Muscle of leg (tissue), 11 donors: ENCODE measurements around the gene CDKAL1. TPM values are rescaled to one million over a fixed set of nuclear protein-coding genes. Genes with fewer than 3 reads are reported as not detected.
"Not testable (repeated sequence)": the region's sequence is repeated elsewhere in the genome, so short reads cannot be mapped to it uniquely, and the experiment has no call there.

Source experiments
- DNase-seq: peaks from one replicate; pipeline ENCODE4 v3.0.0; 2013
- H3K27ac ChIP-seq: one replicate; pipeline ENCODE4 v1.5.1; 2013; ENCODE audit warnings: mild to moderate bottlenecking, low read length, control low read depth
- H3K27me3 ChIP-seq: one replicate; pipeline ENCODE4 v1.6.1; 2013; ENCODE audit warnings: low read length; ENCODE audit not compliant: control insufficient read depth, insufficient read depth
- H3K36me3 ChIP-seq: one replicate; pipeline ENCODE4 v1.6.1; 2013; ENCODE audit warnings: low read length; ENCODE audit not compliant: control insufficient read depth, insufficient read depth
- H3K4me1 ChIP-seq: one replicate; pipeline ENCODE4 v1.6.1; 2013; ENCODE audit warnings: low read length; ENCODE audit not compliant: control insufficient read depth, insufficient read depth
- H3K4me3 ChIP-seq: one replicate; pipeline ENCODE4 v1.5.1; 2013; ENCODE audit warnings: low read length, control low read depth
- H3K9me3 ChIP-seq: replicated peaks from 2 replicates; pipeline ENCODE4 v1.6.1; 2013; ENCODE audit warnings: low read depth, low read length; ENCODE audit not compliant: control insufficient read depth
- WGBS: methylation state at CpG from one replicate; pipeline ENCODE4 v1.1.5; 2013; ENCODE audit warnings: missing lambda C conversion rate; ENCODE audit not compliant: insufficient coverage; 5-methylcytosine and 5-hydroxymethylcytosine counted together
- polyA plus RNA-seq, 8 donors: library from polyadenylated mRNA; unstranded; fragments of 120-200 nt; gene quantifications; one replicate each; pipeline versions ENCODE4 v1.2.1 to v1.2.3, GENCODE V29; 2013; ENCODE audit warnings: inconsistent platforms in 1 of 8, low replicate concordance in 1 of 8; ENCODE audit not compliant: insufficient read length in 8 of 8, insufficient read depth in 1 of 8
- total RNA-seq: library from RNA; stranded (reverse); fragments of 120-200 nt; gene quantifications from one replicate; pipeline ENCODE4 v1.2.4, GENCODE V29; 2013

Gene CDKAL1
- total and polyA plus RNA-seq, 9 donors: 11.0 to 23.6 (median 13.0) TPM

DNA sequence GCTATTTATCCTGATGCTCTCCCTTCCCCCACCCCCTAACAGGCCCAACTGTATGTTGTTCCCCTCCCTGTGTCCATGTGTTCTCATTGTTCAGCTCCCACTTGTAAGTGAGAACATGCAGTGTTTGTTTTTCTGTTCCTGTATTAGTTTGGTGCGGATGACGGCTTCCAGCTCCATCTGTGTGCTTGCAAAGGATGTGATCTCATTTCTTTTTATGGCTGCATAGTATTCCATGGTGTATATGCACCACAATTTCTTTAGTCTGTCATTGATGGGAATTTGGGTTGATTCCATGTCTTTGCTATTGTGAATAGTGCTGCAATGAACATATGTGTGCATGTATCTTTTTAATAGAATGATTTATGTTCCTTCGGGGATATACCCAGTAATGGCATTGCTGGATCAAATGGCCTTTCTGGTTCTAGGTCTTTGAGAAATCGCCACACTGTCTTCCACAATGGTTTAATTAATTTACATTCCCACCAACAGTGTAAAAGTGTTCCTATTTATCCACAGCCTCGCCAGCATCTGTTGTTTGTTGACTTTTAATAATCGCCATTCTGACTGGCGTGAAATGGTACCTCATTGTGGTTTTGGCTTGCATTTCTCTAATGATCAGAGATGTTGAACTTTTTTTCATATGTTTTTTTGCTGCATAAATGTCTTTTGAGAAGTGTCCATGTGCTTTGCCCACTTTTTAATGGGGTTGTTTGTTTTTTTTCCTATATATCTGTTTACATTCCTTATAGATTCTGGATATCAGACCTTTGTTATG, 115.6 kb downstream of the CDKAL1 start:
- H3K9me3 ChIP-seq, H3K4me1 ChIP-seq, H3K27ac ChIP-seq, DNase-seq, H3K27me3 ChIP-seq, H3K36me3 ChIP-seq, H3K4me3 ChIP-seq: not testable (repeated sequence)
- 100% methylated on average over 1 of the region's 7 CpGs for WGBS

- Histone ChIP-seq H3K9me3 (no peaks in the 10 kb centered on the region), H3K27ac (no peak overlapping the region), H3K4me1 (no peaks in the 10 kb centered on the region), H3K36me3 (peaks cover 3% of the 10 kb centered on the region), H3K27me3 (no peaks in the 10 kb centered on the region), H3K4me3 (no peak overlapping the region)
- no peak for DNase-seq
- WGBS: 100% methylated on average over 1 of the region's 8 CpGs
Measured at GRCh38 chr6:20652299-20653084, 118.2 kb downstream of the CDKAL1 start.

GRCh38 chr6:20653085-20653479, 118.8 kb downstream of the CDKAL1 start:
- Histone ChIP-seq H3K27me3 (no peaks in the 10 kb centered on the region), H3K9me3 (no peaks in the 10 kb centered on the region), H3K36me3 (peaks cover 3% of the 10 kb centered on the region), H3K4me1 (no peaks in the 10 kb centered on the region), H3K27ac (no peak overlapping the region), H3K4me3 (no peak overlapping the region)
- no peak for DNase-seq
- WGBS: 100% methylated on average over 2 of the region's 4 CpGs

DNA sequence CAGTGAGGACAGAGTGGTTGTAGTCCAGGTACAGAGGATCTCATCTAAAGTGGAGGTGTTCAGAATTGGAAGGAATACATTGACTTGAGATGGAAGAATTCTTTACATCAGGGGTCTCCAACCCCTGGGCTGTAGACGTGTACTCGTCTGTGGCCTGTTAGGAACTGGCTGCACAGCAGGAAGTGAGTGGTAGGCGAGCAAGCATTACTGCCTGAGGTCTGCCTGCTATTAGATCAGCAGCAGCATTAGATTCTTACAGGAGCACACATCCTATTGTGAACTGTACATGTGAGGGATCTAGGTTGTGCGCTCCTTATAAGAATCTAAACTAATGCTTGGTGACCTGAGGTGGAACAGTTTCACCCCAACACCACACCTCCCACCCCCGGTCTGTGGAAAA, 121.1 kb downstream of the CDKAL1 start:
- WGBS: no CpG with 5 or more reads among the region's 5 CpGs
- H3K36me3 ChIP-seq: no peaks in the 10 kb centered on the region

DNA sequence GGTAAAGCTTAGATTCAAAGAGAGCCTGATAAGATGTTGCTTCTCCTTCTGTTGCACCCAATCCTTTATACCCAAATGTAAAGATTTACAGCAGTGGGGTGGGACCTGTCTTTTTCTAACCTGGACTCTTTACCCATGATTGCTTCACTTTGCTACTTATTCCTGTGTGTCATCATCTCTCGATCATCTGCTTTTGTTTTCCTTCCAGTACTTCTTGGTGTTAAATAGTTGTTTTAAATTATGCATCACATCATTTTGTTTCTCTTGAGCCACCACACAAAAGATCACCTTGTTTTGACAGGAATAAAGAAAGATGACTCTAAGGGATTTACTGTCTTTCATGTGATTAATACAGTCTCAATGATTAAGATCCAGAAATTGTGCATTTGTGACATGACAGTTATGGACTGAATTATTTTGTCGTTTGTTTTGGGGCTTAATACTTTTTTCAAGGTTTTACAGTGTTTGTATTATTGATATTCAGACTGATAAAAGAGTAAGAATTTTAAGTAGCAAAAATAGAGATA, 123.1 kb downstream of the CDKAL1 start:
- H3K27ac ChIP-seq: no peak overlapping the region
- H3K4me1 ChIP-seq: peaks cover under 1% of the 10 kb centered on the region
- no peaks in the 10 kb centered on the region for H3K36me3 ChIP-seq
- H3K4me3 ChIP-seq: no peak overlapping the region
- H3K9me3 ChIP-seq: no peaks in the 10 kb centered on the region
- no CpG with 5 or more reads among the region's 2 CpGs for WGBS
- DNase-seq: no peak
- no peaks in the 10 kb centered on the region for H3K27me3 ChIP-seq

More for the DNA sequence above, 121.1 kb downstream of the CDKAL1 start:
- no peaks in the 10 kb centered on the region for H3K27me3 ChIP-seq
- no peaks in the 10 kb centered on the region for H3K4me1 ChIP-seq
- no peak overlapping the region for H3K27ac ChIP-seq
- no peaks in the 10 kb centered on the region for H3K9me3 ChIP-seq
- H3K4me3 ChIP-seq: no peak overlapping the region
- no peak for DNase-seq

- Histone ChIP-seq H3K36me3 (no peaks in the 10 kb centered on the region), H3K4me3 (no peak overlapping the region), H3K9me3 (no peaks in the 10 kb centered on the region), H3K4me1 (peaks cover 2% of the 10 kb centered on the region), H3K27ac (no peak overlapping the region), H3K27me3 (no peaks in the 10 kb centered on the region)
- no CpG with 5 or more reads among the region's 2 CpGs for WGBS
- no peak for DNase-seq
Measured at GRCh38 chr6:20658053-20658452, 123.8 kb downstream of the CDKAL1 start.

- Histone ChIP-seq H3K27me3 (no peaks in the 10 kb centered on the region), H3K4me1 (peaks cover 2% of the 10 kb centered on the region), H3K9me3 (no peaks in the 10 kb centered on the region), H3K4me3 (no peak overlapping the region), H3K36me3 (no peaks in the 10 kb centered on the region), H3K27ac (no peak overlapping the region)
- no peak for DNase-seq
- WGBS: 100% methylated on average over 2 of the region's 5 CpGs
Measured at GRCh38 chr6:20658516-20658915, 124.3 kb downstream of the CDKAL1 start.

DNA sequence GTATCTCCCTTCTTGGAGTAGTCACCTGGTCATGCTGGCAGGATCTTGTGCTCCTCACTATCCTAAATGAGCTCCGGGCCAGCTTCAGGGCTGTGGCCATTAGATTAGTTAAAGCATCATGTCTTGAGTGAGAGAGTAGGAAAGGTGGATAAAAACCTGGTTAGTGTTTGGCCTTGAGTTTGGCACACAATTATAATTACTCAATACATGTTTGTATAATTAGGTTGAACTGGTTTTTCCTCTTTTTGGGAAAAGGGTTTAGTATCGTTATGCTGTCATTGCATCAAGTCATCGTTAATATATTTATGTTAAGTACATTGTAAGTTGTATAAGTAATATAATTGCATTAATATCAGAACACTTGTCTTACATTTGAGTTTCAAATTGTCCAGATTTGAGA, 126.3 kb downstream of the CDKAL1 start:
- H3K9me3 ChIP-seq: no peaks in the 10 kb centered on the region
- no peaks in the 10 kb centered on the region for H3K36me3 ChIP-seq
- H3K4me3 ChIP-seq: no peak overlapping the region
- H3K27me3 ChIP-seq: no peaks in the 10 kb centered on the region
- DNase-seq: no peak
- peaks cover 2% of the 10 kb centered on the region for H3K4me1 ChIP-seq
- WGBS: no CpG with 5 or more reads among the region's 3 CpGs
- H3K27ac ChIP-seq: no peak overlapping the region

GRCh38 chr6:20661721-20662120, 127.5 kb downstream of the CDKAL1 start:
- DNase-seq: peak; percentile 35
- H3K27ac ChIP-seq: no peak overlapping the region

DNA sequence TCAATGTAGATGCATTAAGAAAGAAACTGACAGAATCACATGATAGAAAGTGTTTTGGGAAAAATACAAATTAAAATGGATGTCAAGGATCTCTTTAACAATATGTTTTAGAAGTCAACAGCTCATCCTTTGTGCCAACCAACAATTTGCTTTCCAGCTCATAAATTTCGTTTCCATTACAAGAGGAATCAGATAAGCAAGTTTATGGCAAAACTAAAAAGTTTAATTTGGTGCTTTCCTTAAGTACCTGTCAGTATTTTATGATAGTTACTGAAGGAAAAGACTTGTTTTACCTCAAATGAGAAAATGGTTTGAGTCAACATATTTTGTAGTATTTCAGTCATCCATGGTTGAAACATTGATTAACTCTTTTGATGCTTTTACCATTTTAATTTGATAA, 130.0 kb downstream of the CDKAL1 start:
- no peak for DNase-seq
- peaks cover 2% of the 10 kb centered on the region for H3K4me1 ChIP-seq
- H3K27ac ChIP-seq: no peak overlapping the region
- no peaks in the 10 kb centered on the region for H3K36me3 ChIP-seq
- WGBS: no CpG with 5 or more reads among the region's 1 CpG
- no peak overlapping the region for H3K4me3 ChIP-seq
- no peaks in the 10 kb centered on the region for H3K27me3 ChIP-seq
- H3K9me3 ChIP-seq: no peaks in the 10 kb centered on the region

More at GRCh38 chr6:20661721-20662120, 127.5 kb downstream of the CDKAL1 start:
- Histone ChIP-seq H3K36me3 (no peaks in the 10 kb centered on the region), H3K9me3 (no peaks in the 10 kb centered on the region), H3K27me3 (no peaks in the 10 kb centered on the region), H3K4me3 (no peak overlapping the region), H3K4me1 (peaks cover 2% of the 10 kb centered on the region)
